ENCODE data around the gene XRN1.
"Not testable (repeated sequence)": the region's sequence is repeated elsewhere in the genome, so short reads cannot be mapped to it uniquely, and the experiment has no call there.

XRN1 gene

GRCh38 chr3:142459929-142460328 lies 12.1 kb upstream of the XRN1 start:
- WGBS, 2 experiments (ENCODE audit: insufficient coverage in 2 of 2) = no CpG with 5 or more reads among the region's 2 CpGs
- Histone ChIP-seq H3K27ac (ENCODE audit: low read depth, low read length, severe bottlenecking) (no peak overlapping the region), H3K36me3 (ENCODE audit: control insufficient read depth, insufficient read depth, low read length) (peaks cover 9% of the 10 kb centered on the region), H3K4me3 (ENCODE audit: extremely low read depth, insufficient read depth, low read length, poor library complexity, severe bottlenecking) (no peak overlapping the region), H3K4me1 (ENCODE audit: control insufficient read depth, insufficient read depth, low read length, poor library complexity, severe bottlenecking) (no peaks in the 10 kb centered on the region), H3K9me3 (ENCODE audit: control insufficient read depth, low read length) (no peaks in the 10 kb centered on the region)

DNA sequence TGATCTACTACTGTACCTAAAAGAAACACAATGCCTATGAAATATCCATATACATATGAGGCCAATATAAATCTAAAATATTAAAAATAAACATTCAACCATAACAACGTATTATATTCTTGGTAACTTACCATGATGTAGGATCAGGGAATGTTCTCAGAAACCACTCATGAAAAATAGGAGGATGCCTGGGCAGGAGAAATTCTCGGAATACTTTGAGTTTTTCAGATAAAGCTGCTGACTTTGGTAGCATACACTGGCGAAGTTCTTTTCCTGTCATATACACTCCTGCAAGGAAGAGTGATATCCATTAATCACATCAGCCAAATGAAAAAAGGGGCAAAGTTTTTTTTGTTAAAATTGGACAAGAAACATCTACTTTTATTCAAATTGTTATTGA lies 11.3 kb upstream of the XRN1 start:
- Histone ChIP-seq H3K27ac (ENCODE audit: low read depth, low read length, severe bottlenecking) (no peak overlapping the region), H3K4me1 (ENCODE audit: control insufficient read depth, insufficient read depth, low read length, poor library complexity, severe bottlenecking) (no peaks in the 10 kb centered on the region), H3K4me3 (ENCODE audit: extremely low read depth, insufficient read depth, low read length, poor library complexity, severe bottlenecking) (no peak overlapping the region), H3K9me3 (ENCODE audit: control insufficient read depth, low read length) (no peaks in the 10 kb centered on the region), H3K36me3 (ENCODE audit: control insufficient read depth, insufficient read depth, low read length) (peaks cover 12% of the 10 kb centered on the region)
- WGBS, 2 experiments (ENCODE audit: insufficient coverage in 2 of 2) = 90 to 100% methylated on average over 1 to 2 of the region's 3 CpGs

- H3K9me3 ChIP-seq (ENCODE audit: control insufficient read depth, low read length) = no peaks in the 10 kb centered on the region
- no peak overlapping the region for H3K4me3 ChIP-seq (ENCODE audit: extremely low read depth, insufficient read depth, low read length, poor library complexity, severe bottlenecking)
- peaks cover 12% of the 10 kb centered on the region for H3K36me3 ChIP-seq (ENCODE audit: control insufficient read depth, insufficient read depth, low read length)
- peaks cover 5% of the 10 kb centered on the region for H3K4me1 ChIP-seq (ENCODE audit: control insufficient read depth, insufficient read depth, low read length, poor library complexity, severe bottlenecking)
- no peak overlapping the region for H3K27ac ChIP-seq (ENCODE audit: low read depth, low read length, severe bottlenecking)
- 94 to 97% methylated on average over 3 to 5 of the region's 5 CpGs for WGBS, 2 experiments (ENCODE audit: insufficient coverage in 2 of 2)
Observed at GRCh38 chr3:142450881-142451280, 3.0 kb upstream of the XRN1 start.

DNA sequence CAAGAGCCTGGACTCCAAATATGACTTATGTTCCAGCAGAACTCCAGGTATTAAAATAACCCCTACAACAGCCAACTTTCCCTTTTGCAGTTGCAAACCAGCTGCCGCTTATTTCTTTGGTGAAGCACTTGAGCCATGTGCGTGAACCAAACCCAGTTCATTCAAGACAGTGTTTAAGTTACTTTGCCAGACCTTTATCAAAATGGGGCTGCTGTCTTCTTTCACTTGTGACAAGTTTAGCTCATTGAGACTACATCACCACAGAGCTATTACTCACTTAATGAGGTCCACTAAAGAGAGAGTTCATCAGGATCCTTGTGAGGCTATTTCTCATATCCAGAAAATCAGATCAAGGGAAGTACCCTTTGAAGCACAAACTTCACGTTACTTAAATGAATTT lies 2.4 kb upstream of the XRN1 start:
- 92 to 100% methylated on average over 2 to 3 of the region's 3 CpGs for WGBS, 2 experiments (ENCODE audit: insufficient coverage in 2 of 2)
- Histone ChIP-seq H3K4me3 (ENCODE audit: extremely low read depth, insufficient read depth, low read length, poor library complexity, severe bottlenecking) (no peak overlapping the region), H3K36me3 (ENCODE audit: control insufficient read depth, insufficient read depth, low read length) (peaks cover 12% of the 10 kb centered on the region), H3K4me1 (ENCODE audit: control insufficient read depth, insufficient read depth, low read length, poor library complexity, severe bottlenecking) (peaks cover 5% of the 10 kb centered on the region), H3K9me3 (ENCODE audit: control insufficient read depth, low read length) (no peaks in the 10 kb centered on the region), H3K27ac (ENCODE audit: low read depth, low read length, severe bottlenecking) (no peak overlapping the region)

DNA sequence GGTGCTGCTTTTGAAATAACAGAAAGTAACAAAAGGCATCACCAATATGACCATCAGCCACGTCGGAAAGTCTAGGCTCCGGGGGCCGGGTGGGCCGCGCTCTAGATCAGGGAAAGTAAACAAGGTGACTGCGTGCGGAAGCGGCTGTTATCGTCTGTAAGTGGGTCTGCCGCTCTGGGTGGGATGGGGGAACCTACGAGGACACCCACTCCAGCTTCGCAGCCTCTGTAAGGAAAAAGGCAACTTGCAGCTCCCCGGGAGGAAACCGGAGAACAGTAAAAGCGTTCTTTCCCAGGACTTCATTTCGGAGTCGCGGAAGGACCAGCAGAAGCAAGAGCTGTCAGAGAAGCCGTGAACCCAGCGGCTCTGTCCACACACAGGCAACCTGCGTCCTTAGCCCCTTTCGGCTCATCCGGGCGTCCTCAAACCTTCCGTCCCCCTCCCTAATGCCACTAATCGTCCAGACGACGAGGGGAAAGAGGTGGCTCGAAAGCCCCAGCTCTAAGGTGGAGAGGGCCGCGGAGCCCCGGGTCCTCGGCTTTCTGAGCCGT lies 461 bp downstream of the XRN1 start:
- Histone ChIP-seq H3K4me1 (ENCODE audit: control insufficient read depth, insufficient read depth, low read length, poor library complexity, severe bottlenecking) (peaks cover 5% of the 10 kb centered on the region), H3K27ac (ENCODE audit: low read depth, low read length, severe bottlenecking) (peak overlapping the region; percentile 95), H3K36me3 (ENCODE audit: control insufficient read depth, insufficient read depth, low read length) (peaks cover 12% of the 10 kb centered on the region), H3K4me3 (ENCODE audit: extremely low read depth, insufficient read depth, low read length, poor library complexity, severe bottlenecking) (peak overlapping the region; percentile 100), H3K9me3 (ENCODE audit: control insufficient read depth, low read length) (peaks cover 5% of the 10 kb centered on the region)
- 0% methylated on average over 16 to 34 of the region's 35 CpGs for WGBS, 2 experiments (ENCODE audit: insufficient coverage in 2 of 2)

- H3K4me3 ChIP-seq (ENCODE audit: extremely low read depth, insufficient read depth, low read length, poor library complexity, severe bottlenecking) = no peak overlapping the region
Observed at GRCh38 chr3:142445816-142446254, 2.0 kb downstream of the XRN1 start.

GRCh38 chr3:142444343-142444742 lies 3.5 kb downstream of the XRN1 start:
- 96 to 97% methylated on average over 6 of the region's 11 CpGs for WGBS, 2 experiments (ENCODE audit: insufficient coverage in 2 of 2)
- H3K4me1 ChIP-seq (ENCODE audit: control insufficient read depth, insufficient read depth, low read length, poor library complexity, severe bottlenecking) = peaks cover 5% of the 10 kb centered on the region
- peaks cover 5% of the 10 kb centered on the region for H3K9me3 ChIP-seq (ENCODE audit: control insufficient read depth, low read length)
- H3K4me3 ChIP-seq (ENCODE audit: extremely low read depth, insufficient read depth, low read length, poor library complexity, severe bottlenecking) = no peak overlapping the region
- no peak overlapping the region for H3K27ac ChIP-seq (ENCODE audit: low read depth, low read length, severe bottlenecking)
- peaks cover 9% of the 10 kb centered on the region for H3K36me3 ChIP-seq (ENCODE audit: control insufficient read depth, insufficient read depth, low read length)

More at GRCh38 chr3:142445816-142446254, 2.0 kb downstream of the XRN1 start:
- H3K36me3 ChIP-seq (ENCODE audit: control insufficient read depth, insufficient read depth, low read length) = peaks cover 9% of the 10 kb centered on the region
- WGBS, 2 experiments (ENCODE audit: insufficient coverage in 2 of 2) = 94% methylated on average over 6 of the region's 6 CpGs
- H3K4me1 ChIP-seq (ENCODE audit: control insufficient read depth, insufficient read depth, low read length, poor library complexity, severe bottlenecking) = peaks cover 5% of the 10 kb centered on the region
- H3K9me3 ChIP-seq (ENCODE audit: control insufficient read depth, low read length) = peaks cover 5% of the 10 kb centered on the region
- H3K27ac ChIP-seq (ENCODE audit: low read depth, low read length, severe bottlenecking) = no peak overlapping the region

DNA sequence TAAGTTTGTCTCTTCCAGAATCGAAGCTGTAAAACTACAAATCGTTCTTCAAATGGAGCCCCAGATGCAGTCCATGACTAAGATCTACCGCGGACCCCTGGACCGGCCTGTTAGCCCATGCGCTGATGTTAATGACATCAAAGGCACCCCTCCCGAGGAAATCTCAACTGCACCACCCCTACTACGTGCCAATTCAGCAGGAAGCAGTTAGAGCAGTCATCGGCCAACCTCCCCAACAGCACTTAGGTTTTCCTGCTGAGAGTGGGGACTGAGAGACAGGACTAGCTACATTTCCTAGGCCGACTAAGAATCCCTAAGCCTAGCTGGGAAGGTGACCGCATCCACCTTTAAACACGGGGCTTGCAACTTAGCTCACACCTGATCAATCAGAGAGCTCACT lies 4.8 kb downstream of the XRN1 start:
- H3K36me3 ChIP-seq (ENCODE audit: control insufficient read depth, insufficient read depth, low read length); H3K4me3 ChIP-seq (ENCODE audit: extremely low read depth, insufficient read depth, low read length, poor library complexity, severe bottlenecking); H3K9me3 ChIP-seq (ENCODE audit: control insufficient read depth, low read length); H3K27ac ChIP-seq (ENCODE audit: low read depth, low read length, severe bottlenecking); H3K4me1 ChIP-seq (ENCODE audit: control insufficient read depth, insufficient read depth, low read length, poor library complexity, severe bottlenecking): not testable (repeated sequence)
- 96 to 97% methylated on average over 5 to 10 of the region's 12 CpGs for WGBS, 2 experiments (ENCODE audit: insufficient coverage in 2 of 2)

- WGBS, 2 experiments (ENCODE audit: insufficient coverage in 2 of 2) = 93 to 97% methylated on average over 9 to 12 of the region's 15 CpGs
- not testable (repeated sequence) for H3K27ac ChIP-seq (ENCODE audit: low read depth, low read length, severe bottlenecking); H3K36me3 ChIP-seq (ENCODE audit: control insufficient read depth, insufficient read depth, low read length); H3K4me3 ChIP-seq (ENCODE audit: extremely low read depth, insufficient read depth, low read length, poor library complexity, severe bottlenecking); H3K9me3 ChIP-seq (ENCODE audit: control insufficient read depth, low read length); H3K4me1 ChIP-seq (ENCODE audit: control insufficient read depth, insufficient read depth, low read length, poor library complexity, severe bottlenecking)
Observed at GRCh38 chr3:142439499-142440220, 8.2 kb downstream of the XRN1 start.

DNA sequence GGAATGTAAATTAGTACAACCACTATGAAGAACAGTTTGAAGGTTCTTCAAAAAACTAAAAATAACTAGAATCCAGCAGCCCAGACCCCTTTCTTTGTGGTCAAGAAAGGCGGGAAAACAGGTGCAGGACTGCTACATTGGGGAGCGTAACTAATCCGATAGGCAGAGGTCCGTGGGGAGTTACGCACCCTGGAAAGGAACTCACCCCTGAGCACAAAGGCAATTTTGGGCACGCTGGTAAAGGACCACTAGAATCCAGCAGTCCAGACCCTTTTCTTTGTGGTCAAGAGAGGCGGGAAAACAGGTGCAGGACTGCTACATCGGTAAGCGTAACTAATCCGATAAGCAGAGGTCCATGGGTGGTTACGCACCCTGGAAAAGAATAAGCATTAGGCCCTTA lies 9.7 kb downstream of the XRN1 start:
- WGBS, 2 experiments (ENCODE audit: insufficient coverage in 2 of 2) = 89 to 98% methylated on average over 10 to 11 of the region's 11 CpGs
- not testable (repeated sequence) for H3K36me3 ChIP-seq (ENCODE audit: control insufficient read depth, insufficient read depth, low read length); H3K27ac ChIP-seq (ENCODE audit: low read depth, low read length, severe bottlenecking); H3K4me3 ChIP-seq (ENCODE audit: extremely low read depth, insufficient read depth, low read length, poor library complexity, severe bottlenecking); H3K9me3 ChIP-seq (ENCODE audit: control insufficient read depth, low read length); H3K4me1 ChIP-seq (ENCODE audit: control insufficient read depth, insufficient read depth, low read length, poor library complexity, severe bottlenecking)

GRCh38 chr3:142436951-142437585 lies 10.8 kb downstream of the XRN1 start:
- Histone ChIP-seq H3K36me3 (ENCODE audit: control insufficient read depth, insufficient read depth, low read length) (peaks cover 5% of the 10 kb centered on the region), H3K9me3 (ENCODE audit: control insufficient read depth, low read length) (no peaks in the 10 kb centered on the region), H3K4me1 (ENCODE audit: control insufficient read depth, insufficient read depth, low read length, poor library complexity, severe bottlenecking) (no peaks in the 10 kb centered on the region), H3K4me3 (ENCODE audit: extremely low read depth, insufficient read depth, low read length, poor library complexity, severe bottlenecking) (no peak overlapping the region), H3K27ac (ENCODE audit: low read depth, low read length, severe bottlenecking) (no peak overlapping the region)

Measured in mesodermal cell (in vitro differentiated cells).